GM13976 (cell line): ENCODE data around the gene SLC6A6.

Experiments used
- DNase-seq: peaks from one replicate; pipeline ENCODE4 v3.0.0; 2012; ENCODE audit warnings: low spot score
- CTCF ChIP-seq: IDR thresholded peaks from 2 replicates; pipeline ENCODE4 v1.5.1; 2012; ENCODE audit warnings: borderline replicate concordance, mild to moderate bottlenecking; ENCODE audit not compliant: insufficient read depth; ENCODE audit errors: extremely low read depth, missing control alignments, control extremely low read depth
- in situ Hi-C: fragments of 300-500 bp; cut with MboI; formaldehyde crosslinking; loops from one replicate; pipeline ENCODE4 v1.12.0; 2022; ENCODE audit warnings: low sequenced_read_pairs, mixed read lengths, inconsistent platforms; ENCODE audit not compliant: unreplicated experiment

Gene SLC6A6

GRCh38 chr3:14366915-14367823, 35.2 kb upstream of the SLC6A6 start:
- DNase-seq, result no peak
- no peak for TF ChIP-seq CTCF
- in situ Hi-C loops, result no loop called here

- in situ Hi-C loops, result no loop called here
Observed at GRCh38 chr3:14368146-14368545, 34.3 kb upstream of the SLC6A6 start.

GRCh38 chr3:14368885-14369284, 33.5 kb upstream of the SLC6A6 start:
- DNase-seq, result no peak
- in situ Hi-C loops, result no loop called here
- TF ChIP-seq CTCF, result no peak

More at GRCh38 chr3:14368146-14368545, 34.3 kb upstream of the SLC6A6 start:
- no peak for DNase-seq
- TF ChIP-seq CTCF, result no peak

GRCh38 chr3:14369675-14370669, 32.4 kb upstream of the SLC6A6 start:
- in situ Hi-C loops, result no loop called here
- TF ChIP-seq CTCF, result no peak
- no peak for DNase-seq

- in situ Hi-C loops, result no loop called here
- no peak for DNase-seq
- no peak for TF ChIP-seq CTCF
Observed at GRCh38 chr3:14370720-14371572, 31.5 kb upstream of the SLC6A6 start.
